WTC11 (cell line): ENCODE data around the gene SMARCA2.

Experiments used
- CTCF ChIP-seq: fragments of 200-600 bp; IDR thresholded peaks from 2 replicates; pipeline ENCODE4 v1.8.0; 2022; ENCODE audit warnings: antibody characterized with exemption
- FOXP1 ChIP-seq: sonication (generic); formaldehyde crosslinking; IDR thresholded peaks from 2 replicates; pipeline ENCODE4 v1.8.0; 2022; ENCODE audit warnings: missing genetic modification reagents, mild to moderate bottlenecking, moderate library complexity, borderline replicate concordance
- JUN ChIP-seq: sonication (generic); formaldehyde crosslinking; IDR thresholded peaks from 2 replicates; pipeline ENCODE4 v1.8.0; 2023; ENCODE audit warnings: mild to moderate bottlenecking, missing genetic modification reagents
- MYBL2 ChIP-seq: sonication (generic); formaldehyde crosslinking; IDR thresholded peaks from 2 replicates; pipeline ENCODE4 v1.8.1; 2023; ENCODE audit warnings: mild to moderate bottlenecking, moderate library complexity, missing genetic modification reagents
- NFYB ChIP-seq: sonication (generic); formaldehyde crosslinking; conservative IDR thresholded peaks from 2 replicates; pipeline ENCODE4 v1.8.0; 2022; ENCODE audit warnings: low read depth, missing genetic modification reagents
- NR2C2 ChIP-seq: sonication (generic); formaldehyde crosslinking; IDR thresholded peaks from 2 replicates; pipeline ENCODE4 v1.8.0; 2022; ENCODE audit warnings: mild to moderate bottlenecking, missing genetic modification reagents
- PRRX2 ChIP-seq: fragments of 250-450 bp; sonication (Bioruptor Pico); IDR thresholded peaks from 2 replicates; pipeline ENCODE4 v1.8.0; 2021; ENCODE audit warnings: mild to moderate bottlenecking
- SP1 ChIP-seq: sonication (generic); formaldehyde crosslinking; conservative IDR thresholded peaks from 2 replicates; pipeline ENCODE4 v1.8.1; 2022; ENCODE audit warnings: missing genetic modification reagents
- ZNF423 ChIP-seq: fragments of 250-450 bp; sonication (Bioruptor Pico); IDR thresholded peaks from 2 replicates; pipeline ENCODE4 v2.1.2; 2022; ENCODE audit warnings: mild to moderate bottlenecking, moderate library complexity
- TF ChIP-seq, protein P1 (sequence below): sonication (generic); formaldehyde crosslinking; conservative IDR thresholded peaks from 2 replicates; pipeline ENCODE4 v1.8.1; 2022; ENCODE audit warnings: mild to moderate bottlenecking, missing genetic modification reagents
- TF ChIP-seq, protein P2 (sequence below): sonication (generic); formaldehyde crosslinking; IDR thresholded peaks from 2 replicates; pipeline ENCODE4 v1.8.1; 2023; ENCODE audit warnings: mild to moderate bottlenecking, missing genetic modification reagents, borderline replicate concordance
- TF ChIP-seq, protein P3 (sequence below): sonication (generic); formaldehyde crosslinking; IDR thresholded peaks from 2 replicates; pipeline ENCODE4 v1.8.0; 2022; ENCODE audit warnings: mild to moderate bottlenecking, missing genetic modification reagents

DNA sequence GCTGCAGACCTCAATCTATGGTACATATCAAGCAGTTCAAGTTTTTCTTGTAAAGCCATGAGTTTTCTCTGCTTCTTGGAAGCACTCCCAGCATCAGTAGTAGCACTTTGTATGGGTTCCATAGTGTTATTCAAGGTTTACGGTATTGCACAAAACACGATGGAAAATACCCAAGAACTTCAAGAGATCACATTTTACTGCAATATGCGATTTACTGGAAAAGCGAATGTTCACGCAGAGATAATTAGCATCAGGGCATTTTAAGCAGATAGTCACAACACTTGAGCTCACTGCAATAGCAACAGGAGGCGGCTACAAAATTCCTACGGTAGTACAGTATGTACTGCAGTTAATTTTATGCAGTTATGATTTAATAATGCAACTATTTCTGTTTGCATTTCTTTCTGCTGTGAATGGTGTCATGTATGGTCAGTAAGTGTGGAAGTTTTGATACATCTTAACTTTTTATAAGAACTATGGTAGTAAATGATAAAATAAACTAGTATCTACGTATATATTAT lies 200.8 kb downstream of the SMARCA2 start:
- TF ChIP-seq CTCF (no peak), NFYB (CRISPR knock-in tag) (no peak), JUN (CRISPR knock-in tag) (no peak), SP1 (no peak), ZNF423 (no peak), NR2C2 (CRISPR knock-in tag) (no peak), MYBL2 (no peak), PRRX2 (CRISPR knock-in tag) (no peak), FOXP1 (no peak)
- TF ChIP-seq, protein P1, sequence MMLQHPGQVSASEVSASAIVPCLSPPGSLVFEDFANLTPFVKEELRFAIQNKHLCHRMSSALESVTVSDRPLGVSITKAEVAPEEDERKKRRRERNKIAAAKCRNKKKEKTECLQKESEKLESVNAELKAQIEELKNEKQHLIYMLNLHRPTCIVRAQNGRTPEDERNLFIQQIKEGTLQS (CRISPR knock-in tag), result no peak
- TF ChIP-seq, protein P2, sequence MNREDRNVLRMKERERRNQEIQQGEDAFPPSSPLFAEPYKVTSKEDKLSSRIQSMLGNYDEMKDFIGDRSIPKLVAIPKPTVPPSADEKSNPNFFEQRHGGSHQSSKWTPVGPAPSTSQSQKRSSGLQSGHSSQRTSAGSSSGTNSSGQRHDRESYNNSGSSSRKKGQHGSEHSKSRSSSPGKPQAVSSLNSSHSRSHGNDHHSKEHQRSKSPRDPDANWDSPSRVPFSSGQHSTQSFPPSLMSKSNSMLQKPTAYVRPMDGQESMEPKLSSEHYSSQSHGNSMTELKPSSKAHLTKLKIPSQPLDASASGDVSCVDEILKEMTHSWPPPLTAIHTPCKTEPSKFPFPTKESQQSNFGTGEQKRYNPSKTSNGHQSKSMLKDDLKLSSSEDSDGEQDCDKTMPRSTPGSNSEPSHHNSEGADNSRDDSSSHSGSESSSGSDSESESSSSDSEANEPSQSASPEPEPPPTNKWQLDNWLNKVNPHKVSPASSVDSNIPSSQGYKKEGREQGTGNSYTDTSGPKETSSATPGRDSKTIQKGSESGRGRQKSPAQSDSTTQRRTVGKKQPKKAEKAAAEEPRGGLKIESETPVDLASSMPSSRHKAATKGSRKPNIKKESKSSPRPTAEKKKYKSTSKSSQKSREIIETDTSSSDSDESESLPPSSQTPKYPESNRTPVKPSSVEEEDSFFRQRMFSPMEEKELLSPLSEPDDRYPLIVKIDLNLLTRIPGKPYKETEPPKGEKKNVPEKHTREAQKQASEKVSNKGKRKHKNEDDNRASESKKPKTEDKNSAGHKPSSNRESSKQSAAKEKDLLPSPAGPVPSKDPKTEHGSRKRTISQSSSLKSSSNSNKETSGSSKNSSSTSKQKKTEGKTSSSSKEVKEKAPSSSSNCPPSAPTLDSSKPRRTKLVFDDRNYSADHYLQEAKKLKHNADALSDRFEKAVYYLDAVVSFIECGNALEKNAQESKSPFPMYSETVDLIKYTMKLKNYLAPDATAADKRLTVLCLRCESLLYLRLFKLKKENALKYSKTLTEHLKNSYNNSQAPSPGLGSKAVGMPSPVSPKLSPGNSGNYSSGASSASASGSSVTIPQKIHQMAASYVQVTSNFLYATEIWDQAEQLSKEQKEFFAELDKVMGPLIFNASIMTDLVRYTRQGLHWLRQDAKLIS (CRISPR knock-in tag), result no peak
- TF ChIP-seq, protein P3, sequence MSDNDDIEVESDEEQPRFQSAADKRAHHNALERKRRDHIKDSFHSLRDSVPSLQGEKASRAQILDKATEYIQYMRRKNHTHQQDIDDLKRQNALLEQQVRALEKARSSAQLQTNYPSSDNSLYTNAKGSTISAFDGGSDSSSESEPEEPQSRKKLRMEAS, result no peak
